Skeletal muscle satellite cell (primary cell): Measurements from ENCODE around the gene DNAH3. TPM values are rescaled to one million over a fixed set of nuclear protein-coding genes. Genes with fewer than 3 reads are reported as not detected.
"Not testable (repeated sequence)": the region's sequence is repeated elsewhere in the genome, so short reads cannot be mapped to it uniquely, and the experiment has no call there.

Experiments used
- H3K27me3 ChIP-seq: 2 replicates; pipeline ENCODE4 v1.7.0; 2013; ENCODE audit warnings: low read length; ENCODE audit not compliant: control insufficient read depth, insufficient read depth
- H3K36me3 ChIP-seq: 2 replicates; pipeline ENCODE4 v1.7.0; 2013; ENCODE audit warnings: mild to moderate bottlenecking, control low read depth, low read length; ENCODE audit not compliant: insufficient read depth
- H3K4me1 ChIP-seq: 2 replicates; pipeline ENCODE4 v1.7.0; 2013; ENCODE audit warnings: low read length; ENCODE audit not compliant: control insufficient read depth, insufficient read depth
- H3K4me2 ChIP-seq: 2 replicates; pipeline ENCODE4 v1.7.0; 2013; ENCODE audit warnings: mild to moderate bottlenecking, low read length
- H3K4me3 ChIP-seq: 2 replicates; pipeline ENCODE4 v1.7.0; 2013; ENCODE audit warnings: low read length
- H3K9ac ChIP-seq: 2 replicates; pipeline ENCODE4 v1.7.0; 2013; ENCODE audit warnings: mild to moderate bottlenecking, low read depth, low read length, moderate library complexity
- H3K9me3 ChIP-seq: replicated peaks from 2 replicates; pipeline ENCODE4 v1.7.0; 2013; ENCODE audit warnings: mild to moderate bottlenecking, control low read depth, low read length
- total RNA-seq: library from RNA; depleted of rRNA; stranded (reverse); fragments of >200 nt; gene quantifications from 2 replicates; pipeline ENCODE4 v1.2.3, GENCODE V29; 2012; rRNA removed

The DNAH3 gene
- not detected in 2 replicates for total RNA-seq

- Histone ChIP-seq H3K4me1 (no peaks in the 10 kb centered on the region), H3K4me3 (no peak within 1 kb of the TSS), H3K9me3 (no peaks in the 10 kb centered on the region), H3K36me3 (no peaks in the 10 kb centered on the region), H3K4me2 (no peak within 1 kb of the TSS), H3K9ac (no peak within 1 kb of the TSS), H3K27me3 (peaks cover 24% of the 10 kb centered on the region)
Measured at GRCh38 chr16:21150375-21151001, at the start of gene DNAH3. TSS of gene DNAH3 (minus strand) at chr16:21150846. CDS start at chr16:21150319, 527 bp downstream.

- H3K27me3 ChIP-seq, result peaks cover 66% of the 10 kb centered on the region
- no peaks in the 10 kb centered on the region for H3K9me3 ChIP-seq
- H3K4me2 ChIP-seq, result no peak overlapping the region
- H3K4me1 ChIP-seq, result peaks cover 6% of the 10 kb centered on the region
- no peak overlapping the region for H3K4me3 ChIP-seq
- H3K36me3 ChIP-seq, result no peaks in the 10 kb centered on the region
- H3K9ac ChIP-seq, result no peak overlapping the region
Measured at GRCh38 chr16:21199607-21200218, 49.1 kb upstream of the DNAH3 start.

DNA sequence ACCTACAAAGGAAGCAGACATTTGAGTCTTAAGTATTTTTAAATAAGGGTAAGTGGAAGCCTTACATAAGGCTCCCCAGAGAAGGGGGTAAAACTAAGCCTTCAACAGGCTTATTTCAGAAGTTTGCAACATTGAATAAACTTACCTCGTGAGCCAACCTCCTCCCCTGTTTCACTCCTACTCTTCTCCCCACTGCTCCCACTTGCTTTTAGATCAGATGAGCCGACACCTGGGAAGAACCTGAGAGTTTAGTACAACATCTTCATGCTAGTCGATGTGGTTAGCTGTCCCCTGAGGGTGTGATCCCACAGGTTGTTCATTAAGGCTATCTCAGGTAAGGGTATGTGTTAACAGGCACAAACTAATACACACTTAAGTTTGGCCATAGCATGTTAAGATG is 47.0 kb upstream of the DNAH3 start:
- H3K4me3 ChIP-seq, result no peak overlapping the region
- H3K36me3 ChIP-seq, result no peaks in the 10 kb centered on the region
- peaks cover 8% of the 10 kb centered on the region for H3K4me1 ChIP-seq
- H3K9me3 ChIP-seq, result no peaks in the 10 kb centered on the region
- H3K9ac ChIP-seq, result no peak overlapping the region
- no peak overlapping the region for H3K4me2 ChIP-seq
- H3K27me3 ChIP-seq, result peaks cover 66% of the 10 kb centered on the region

DNA sequence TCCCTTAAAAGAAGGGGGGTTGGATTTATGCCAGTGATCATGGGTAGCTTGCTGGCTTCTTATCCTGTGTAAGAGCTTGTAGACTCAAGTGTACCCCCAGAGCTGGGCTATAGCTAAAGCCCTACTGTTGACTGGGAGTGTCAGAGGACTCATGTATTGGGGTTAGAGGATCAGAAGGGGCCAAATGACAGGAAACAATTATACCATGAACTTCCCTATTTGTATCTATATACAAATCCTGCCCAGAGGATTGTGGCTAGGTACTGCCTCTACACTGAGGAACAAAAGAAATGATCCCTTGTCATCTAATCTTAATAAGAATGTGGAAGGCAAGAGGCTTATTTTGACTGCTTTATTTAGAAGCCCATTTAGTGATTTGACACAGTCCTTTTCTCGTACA is 46.5 kb upstream of the DNAH3 start:
- Histone ChIP-seq H3K4me2 (no peak overlapping the region), H3K9ac (no peak overlapping the region), H3K4me1 (peaks cover 8% of the 10 kb centered on the region), H3K36me3 (no peaks in the 10 kb centered on the region), H3K9me3 (no peaks in the 10 kb centered on the region), H3K4me3 (no peak overlapping the region), H3K27me3 (peaks cover 64% of the 10 kb centered on the region)

GRCh38 chr16:21195330-21195729 is 44.7 kb upstream of the DNAH3 start:
- H3K9me3 ChIP-seq, H3K4me1 ChIP-seq, H3K36me3 ChIP-seq, H3K9ac ChIP-seq, H3K4me3 ChIP-seq: not testable (repeated sequence)
- H3K4me2 ChIP-seq, result peak overlapping the region; percentile 25
- peaks cover 58% of the 10 kb centered on the region for H3K27me3 ChIP-seq

- Histone ChIP-seq H3K9ac (no peak overlapping the region), H3K4me3 (no peak overlapping the region), H3K36me3 (no peaks in the 10 kb centered on the region), H3K4me2 (peak overlapping the region; percentile 25), H3K27me3 (peaks cover 61% of the 10 kb centered on the region), H3K4me1 (peaks cover 8% of the 10 kb centered on the region), H3K9me3 (no peaks in the 10 kb centered on the region)
Measured at GRCh38 chr16:21194771-21195301, 44.2 kb upstream of the DNAH3 start.

DNA sequence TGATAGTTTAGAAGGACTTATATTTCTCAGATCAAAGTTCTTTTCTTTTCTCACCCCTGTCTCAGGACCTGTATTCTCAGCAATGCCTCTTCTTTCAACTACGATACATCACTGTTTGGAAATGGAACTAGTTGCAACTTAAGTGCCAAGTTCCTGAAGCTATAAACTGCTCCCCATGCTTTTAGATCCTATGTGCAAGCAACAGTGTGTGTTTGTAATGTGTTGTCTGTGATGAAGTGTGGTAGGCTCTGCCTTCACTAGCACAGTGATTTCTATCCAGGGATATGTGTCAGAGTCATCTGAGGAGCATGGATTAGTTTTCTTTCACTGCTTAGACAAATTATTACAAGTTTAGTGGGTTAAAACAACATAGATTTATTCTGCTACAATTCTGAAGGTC is 42.3 kb upstream of the DNAH3 start:
- H3K4me2 ChIP-seq, result no peak overlapping the region
- H3K9ac ChIP-seq, result no peak overlapping the region
- no peak overlapping the region for H3K4me3 ChIP-seq
- H3K36me3 ChIP-seq, result no peaks in the 10 kb centered on the region
- H3K4me1 ChIP-seq, result peaks cover 14% of the 10 kb centered on the region
- H3K9me3 ChIP-seq, result no peaks in the 10 kb centered on the region
- peaks cover 51% of the 10 kb centered on the region for H3K27me3 ChIP-seq

- no peaks in the 10 kb centered on the region for H3K36me3 ChIP-seq
- no peaks in the 10 kb centered on the region for H3K9me3 ChIP-seq
- no peak overlapping the region for H3K4me3 ChIP-seq
- no peak overlapping the region for H3K4me2 ChIP-seq
- H3K9ac ChIP-seq, result no peak overlapping the region
- H3K4me1 ChIP-seq, result peaks cover 21% of the 10 kb centered on the region
- peaks cover 34% of the 10 kb centered on the region for H3K27me3 ChIP-seq
Measured at GRCh38 chr16:21190599-21190998, 40.0 kb upstream of the DNAH3 start.

DNA sequence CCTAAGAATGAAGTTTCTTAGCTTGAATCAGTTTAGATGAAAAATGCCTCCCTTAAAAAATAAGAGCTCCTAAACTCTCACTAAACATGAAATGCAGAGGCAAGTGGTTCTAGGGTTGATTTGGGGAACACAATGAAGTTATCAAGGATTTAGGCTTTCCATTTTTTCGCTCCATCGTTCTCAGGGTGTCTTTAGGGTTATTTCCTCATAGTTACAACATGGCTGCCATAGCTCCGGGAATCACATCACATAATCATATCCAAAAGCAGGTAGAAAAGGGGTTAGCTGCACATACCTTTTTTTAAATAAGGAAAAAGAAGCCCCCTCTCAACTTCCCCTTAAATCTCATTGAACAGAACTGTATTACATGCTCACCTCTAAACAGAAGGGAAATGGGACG is 39.4 kb upstream of the DNAH3 start:
- H3K4me1 ChIP-seq, result peaks cover 18% of the 10 kb centered on the region
- H3K27me3 ChIP-seq, result peaks cover 34% of the 10 kb centered on the region
- no peak overlapping the region for H3K9ac ChIP-seq
- no peaks in the 10 kb centered on the region for H3K36me3 ChIP-seq
- no peaks in the 10 kb centered on the region for H3K9me3 ChIP-seq
- no peak overlapping the region for H3K4me2 ChIP-seq
- no peak overlapping the region for H3K4me3 ChIP-seq

- H3K36me3 ChIP-seq, result no peaks in the 10 kb centered on the region
- no peak overlapping the region for H3K4me2 ChIP-seq
- H3K9me3 ChIP-seq, result no peaks in the 10 kb centered on the region
- H3K27me3 ChIP-seq, result peaks cover 31% of the 10 kb centered on the region
- no peak overlapping the region for H3K4me3 ChIP-seq
- H3K4me1 ChIP-seq, result peaks cover 13% of the 10 kb centered on the region
- H3K9ac ChIP-seq, result no peak overlapping the region
Measured at GRCh38 chr16:21189311-21189710, 38.7 kb upstream of the DNAH3 start.

GRCh38 chr16:21186326-21186691 is 35.7 kb upstream of the DNAH3 start:
- Histone ChIP-seq H3K36me3 (peaks cover 2% of the 10 kb centered on the region), H3K9me3 (no peaks in the 10 kb centered on the region), H3K4me3 (no peak overlapping the region), H3K27me3 (peaks cover 11% of the 10 kb centered on the region), H3K4me1 (peaks cover 13% of the 10 kb centered on the region), H3K9ac (no peak overlapping the region), H3K4me2 (no peak overlapping the region)
